IPS DF 4.7 (cell line): Measurements from ENCODE around the gene C5AR2.
A peak's percentile ranks its signal among the peaks of the same experiment; 100 is the strongest.
"Not testable (repeated sequence)": the region's sequence is repeated elsewhere in the genome, so short reads cannot be mapped to it uniquely, and the experiment has no call there.

ENCODE experiments used
- DNase-seq: peaks from one replicate; pipeline ENCODE4 v3.0.0-alpha.2; 2013; ENCODE audit warnings: low spot score; ENCODE audit errors: extremely low read depth

C5AR2 gene

DNA sequence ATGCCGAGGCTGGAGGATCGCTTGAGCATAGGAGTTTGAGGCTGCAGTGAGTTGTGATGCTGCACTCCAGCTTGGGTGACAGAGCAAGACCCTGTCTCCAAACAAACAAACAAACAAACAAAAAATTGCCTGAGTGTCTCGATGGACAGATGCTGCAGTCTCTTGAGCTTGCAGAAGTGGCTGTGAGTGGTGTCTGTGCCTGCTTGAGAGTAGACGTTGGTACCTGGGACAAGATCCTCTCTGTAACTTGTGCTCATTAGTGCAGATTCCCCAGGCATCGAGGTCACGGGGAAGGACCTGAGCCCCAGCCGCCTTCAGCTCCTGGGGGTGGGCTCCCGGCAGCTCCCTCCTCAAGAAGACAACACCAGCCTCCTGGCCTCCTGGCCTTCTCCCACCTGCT is 8.6 kb upstream of the C5AR2 start:
- DNase-seq = no peak

DNA sequence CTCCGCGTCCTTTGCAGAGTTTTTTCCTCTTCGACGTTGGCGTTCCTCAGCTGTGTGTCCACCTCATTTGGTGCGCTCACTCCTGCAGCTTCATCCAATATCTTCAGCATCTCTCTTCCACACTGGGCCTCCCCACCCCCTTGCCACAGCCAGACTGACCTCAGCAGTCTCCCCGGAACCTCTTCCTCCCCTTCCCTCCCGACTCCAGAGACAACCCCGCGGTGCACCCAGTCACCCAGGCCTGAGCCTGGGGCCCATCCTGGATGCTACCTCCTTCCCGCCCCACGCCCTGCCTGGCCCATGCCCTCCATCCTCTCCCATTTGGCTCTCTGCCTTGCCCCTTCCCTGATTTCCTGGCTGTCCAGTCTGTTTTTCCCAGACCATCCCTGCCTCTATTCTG is 8.1 kb upstream of the C5AR2 start:
- DNase-seq = no peak

DNA sequence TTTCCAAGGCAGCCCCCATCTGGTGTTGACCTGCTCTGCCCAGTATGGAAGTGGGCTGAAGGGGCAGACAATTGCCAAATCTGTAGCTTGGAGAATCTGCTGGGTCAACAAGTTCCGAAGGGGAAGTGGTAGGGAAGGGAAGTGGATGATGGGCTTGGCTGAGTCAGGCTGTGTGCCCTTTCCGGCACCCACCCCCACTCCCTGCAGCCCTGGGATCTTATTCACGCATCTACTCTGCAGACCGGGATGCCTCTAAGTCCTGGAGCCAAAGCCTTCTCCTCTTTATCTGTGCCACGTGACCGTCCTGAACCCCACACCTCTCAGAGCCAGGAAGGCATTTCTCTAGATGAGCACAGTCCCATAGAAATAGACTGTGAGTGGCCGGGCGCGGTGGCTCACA is 7.5 kb upstream of the C5AR2 start:
- DNase-seq = no peak

DNA sequence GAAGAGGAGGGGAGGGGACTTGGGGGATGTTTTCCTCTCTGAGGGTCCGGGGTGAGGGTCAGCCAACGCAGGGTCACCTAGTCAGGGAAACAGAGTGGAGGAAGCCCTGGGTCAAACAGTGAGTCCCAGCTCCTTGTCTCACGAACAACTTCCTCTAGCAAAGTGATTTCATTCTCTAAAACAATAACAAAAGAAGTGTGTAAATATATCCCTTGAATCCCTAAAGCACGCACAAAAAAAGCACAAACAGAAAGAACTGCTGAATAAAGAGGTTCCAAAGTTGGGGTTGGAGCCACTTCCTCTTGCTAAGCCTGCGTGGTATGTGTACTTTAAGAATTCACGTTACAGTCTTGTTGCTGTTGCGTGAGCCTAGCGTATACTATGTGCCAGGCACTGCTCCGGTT is 1.5 kb upstream of the C5AR2 start:
- no peak for DNase-seq

DNA sequence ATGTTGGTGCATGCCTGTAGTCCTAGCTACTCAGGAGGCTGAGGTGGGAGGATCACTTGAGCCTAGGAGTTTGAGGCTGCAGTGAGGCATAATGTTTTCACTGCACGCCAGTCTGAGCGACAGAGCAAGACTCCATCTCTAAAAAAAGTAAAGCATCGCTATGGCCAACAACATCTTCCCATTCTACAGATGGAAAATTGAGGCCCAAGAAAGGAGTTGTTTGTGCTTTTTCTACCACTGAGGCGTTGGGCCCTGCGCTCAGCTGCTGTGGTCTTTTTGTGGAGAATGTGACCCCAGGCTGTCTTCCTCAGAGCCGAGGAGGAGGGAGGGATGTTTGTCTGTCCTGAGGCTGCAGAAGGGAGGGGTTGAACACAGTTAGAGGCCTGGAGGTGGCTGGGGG is 485 bp upstream of the C5AR2 start:
- no peak for DNase-seq

DNA sequence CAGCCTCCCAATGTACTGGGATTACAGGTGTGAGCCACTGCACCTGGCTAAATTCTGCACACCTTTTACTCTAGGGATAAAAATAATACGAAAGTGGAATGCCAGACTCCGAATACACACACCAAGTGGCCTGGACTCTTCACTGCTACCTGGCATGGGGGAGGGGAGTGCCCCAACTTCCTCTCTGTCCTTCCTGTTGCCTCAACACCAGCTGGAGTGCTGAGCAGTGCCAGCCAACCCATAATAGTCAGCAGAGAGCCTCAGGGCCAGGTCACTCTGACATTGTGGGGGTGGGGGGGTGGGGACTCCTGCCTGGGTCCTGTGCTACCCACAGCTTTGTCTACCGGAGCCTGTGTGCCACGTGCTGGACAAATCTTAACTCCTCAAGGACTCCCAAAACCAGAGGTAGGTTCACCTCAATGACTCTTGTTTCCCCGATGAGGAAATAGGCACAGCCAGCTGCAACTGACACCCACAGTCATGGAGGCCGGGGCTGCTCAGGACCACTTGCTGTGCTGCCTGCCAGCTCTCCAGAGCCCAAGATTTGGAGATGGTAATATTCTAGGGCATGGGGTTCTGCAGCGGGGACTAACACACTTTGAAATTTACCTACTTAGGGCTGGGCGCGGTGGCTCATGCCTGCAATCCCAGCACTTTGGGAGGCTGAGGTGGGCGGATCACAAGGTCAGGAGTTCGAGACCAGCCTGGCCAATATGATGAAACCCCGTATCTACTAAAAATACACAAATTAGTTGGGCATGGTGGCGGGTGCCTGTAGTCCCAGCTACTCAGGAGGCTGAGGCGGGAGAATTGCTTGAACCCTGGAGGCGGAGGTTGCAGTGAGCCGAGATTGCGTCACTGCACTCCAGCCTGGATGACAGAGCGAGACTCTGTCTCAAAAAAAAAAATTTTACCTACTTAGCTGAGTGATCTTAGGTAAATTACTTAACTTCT is 5.1 kb downstream of the C5AR2 start:
- DNase-seq = not testable (repeated sequence)

DNA sequence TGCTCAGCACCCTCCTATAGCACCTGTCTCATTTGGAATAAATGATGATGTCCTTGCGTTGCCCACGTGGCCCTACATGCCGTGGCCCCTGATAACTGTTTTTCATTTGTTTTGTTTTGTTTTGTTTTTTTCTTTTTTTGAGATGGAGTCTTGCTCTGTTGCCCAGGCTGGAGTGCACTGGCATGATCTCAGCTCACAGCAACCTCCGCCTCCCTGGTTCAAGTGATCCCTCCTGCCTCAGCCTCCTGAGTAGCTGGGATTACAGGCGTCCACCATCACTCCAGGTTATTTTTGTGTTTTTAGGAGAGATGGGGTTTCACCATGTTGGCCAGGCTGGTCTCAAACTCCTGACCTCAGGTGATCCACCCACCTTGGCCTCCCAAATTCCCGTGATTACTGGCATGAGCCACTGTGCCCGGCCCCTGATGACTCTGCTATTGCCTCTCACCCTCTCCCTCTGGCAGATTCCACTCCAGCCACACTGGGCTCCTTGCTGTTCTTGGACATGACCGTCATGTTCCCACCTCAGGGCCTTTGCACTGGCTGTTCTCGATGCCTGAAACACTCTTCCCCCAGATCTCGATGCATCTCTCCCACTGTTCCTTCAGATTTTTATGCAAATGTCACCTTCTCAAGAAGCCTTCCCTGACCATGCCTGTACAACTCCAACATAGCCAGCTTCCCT is 7.4 kb downstream of the C5AR2 start:
- no peak for DNase-seq

DNA sequence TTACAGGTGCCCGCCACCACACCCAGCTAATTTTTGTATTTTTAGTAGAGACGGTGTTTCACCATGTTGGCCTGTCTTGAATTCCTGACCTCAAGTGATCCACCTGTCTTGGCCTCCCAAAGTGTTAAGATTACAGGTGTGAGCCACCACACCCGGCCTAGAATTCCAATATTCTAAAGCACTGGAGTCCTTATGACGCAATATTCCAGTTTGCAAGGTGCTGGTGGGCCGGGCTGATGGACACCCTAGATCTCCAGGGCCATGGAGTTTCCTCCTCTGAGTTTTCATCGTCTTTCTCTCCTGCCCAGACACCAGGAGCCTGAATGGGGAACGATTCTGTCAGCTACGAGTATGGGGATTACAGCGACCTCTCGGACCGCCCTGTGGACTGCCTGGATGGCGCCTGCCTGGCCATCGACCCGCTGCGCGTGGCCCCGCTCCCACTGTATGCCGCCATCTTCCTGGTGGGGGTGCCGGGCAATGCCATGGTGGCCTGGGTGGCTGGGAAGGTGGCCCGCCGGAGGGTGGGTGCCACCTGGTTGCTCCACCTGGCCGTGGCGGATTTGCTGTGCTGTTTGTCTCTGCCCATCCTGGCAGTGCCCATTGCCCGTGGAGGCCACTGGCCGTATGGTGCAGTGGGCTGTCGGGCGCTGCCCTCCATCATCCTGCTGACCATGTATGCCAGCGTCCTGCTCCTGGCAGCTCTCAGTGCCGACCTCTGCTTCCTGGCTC is 8.7 kb downstream of the C5AR2 start:
- no peak for DNase-seq

DNA sequence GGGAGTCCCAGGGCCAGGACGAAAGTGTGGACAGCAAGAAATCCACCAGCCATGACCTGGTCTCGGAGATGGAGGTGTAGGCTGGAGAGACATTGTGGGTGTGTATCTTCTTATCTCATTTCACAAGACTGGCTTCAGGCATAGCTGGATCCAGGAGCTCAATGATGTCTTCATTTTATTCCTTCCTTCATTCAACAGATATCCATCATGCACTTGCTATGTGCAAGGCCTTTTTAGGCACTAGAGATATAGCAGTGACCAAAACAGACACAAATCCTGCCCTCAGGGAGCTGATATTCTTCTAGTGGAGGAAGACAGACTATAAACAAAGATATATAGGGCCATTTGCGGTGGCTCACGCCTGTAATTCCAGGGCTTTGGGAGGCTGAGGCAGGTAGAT is 9.8 kb downstream of the C5AR2 start:
- DNase-seq = no peak

DNA sequence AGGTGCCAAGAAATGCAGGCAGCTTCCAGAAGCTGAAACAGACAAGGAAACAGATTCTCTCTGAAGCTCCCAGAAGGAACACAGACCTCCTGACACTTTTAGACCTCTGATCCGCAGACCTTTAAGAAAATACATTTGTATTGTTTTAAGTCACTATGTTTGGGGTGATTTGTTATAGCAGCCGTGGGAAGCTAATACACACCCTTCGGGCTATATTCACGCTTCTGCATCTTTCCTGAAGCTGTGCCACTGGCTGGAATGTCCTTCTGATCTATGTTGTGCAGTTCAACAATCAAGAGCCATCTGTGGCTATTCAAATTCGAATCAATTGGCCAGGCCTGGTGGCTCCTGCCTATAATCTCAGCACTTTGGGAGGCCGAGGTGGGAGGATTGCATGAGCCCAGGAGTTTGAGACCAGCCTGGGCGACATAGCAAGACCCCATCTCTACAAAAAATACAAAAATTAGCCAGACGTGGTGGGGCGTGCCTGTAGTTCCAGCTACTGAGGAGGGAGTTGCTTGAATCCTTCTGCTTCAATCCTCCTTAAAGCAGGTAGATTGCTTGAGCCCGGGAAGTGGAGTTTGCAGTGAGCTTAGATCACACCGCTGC is 11.3 kb downstream of the C5AR2 start:
- DNase-seq = no peak

DNA sequence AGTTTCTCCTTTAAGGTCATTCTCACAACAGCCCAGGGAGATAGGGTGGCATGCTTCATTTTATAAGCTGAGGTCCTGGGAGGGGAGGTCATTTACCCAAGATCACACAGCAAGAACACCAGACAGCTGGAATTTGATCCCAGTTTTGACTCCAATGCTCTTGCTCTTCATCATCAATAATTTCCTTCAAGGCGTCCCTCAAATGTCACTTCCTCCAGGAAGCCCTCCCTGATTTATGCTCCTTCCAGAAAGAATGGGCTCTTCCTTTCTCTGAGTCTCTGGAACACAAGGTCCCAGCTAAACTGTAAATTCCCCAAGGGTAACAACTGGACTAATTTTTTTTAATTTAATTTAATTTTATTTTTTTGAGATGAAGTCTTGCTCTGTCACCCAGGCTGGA is 12.4 kb downstream of the C5AR2 start:
- no peak for DNase-seq

DNA sequence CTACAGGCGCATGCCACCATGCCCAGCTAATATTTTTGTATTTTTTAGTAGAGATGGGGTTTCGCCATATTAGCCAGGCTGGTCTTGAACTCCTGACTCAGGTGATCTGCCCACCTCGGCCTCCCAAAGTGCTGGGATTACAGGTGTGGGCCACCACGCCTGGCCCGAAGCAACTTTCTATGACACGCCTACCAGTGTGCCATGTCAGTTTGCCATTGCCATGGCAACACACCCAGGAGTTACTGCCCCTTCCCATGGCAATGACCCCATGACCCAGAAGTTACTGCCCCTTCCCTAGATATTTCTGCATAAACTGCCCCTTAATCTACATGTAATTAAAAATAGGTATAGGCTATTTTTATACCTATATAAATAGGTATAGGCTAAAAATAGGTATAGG is 14.0 kb downstream of the C5AR2 start:
- DNase-seq = not testable (repeated sequence)

DNA sequence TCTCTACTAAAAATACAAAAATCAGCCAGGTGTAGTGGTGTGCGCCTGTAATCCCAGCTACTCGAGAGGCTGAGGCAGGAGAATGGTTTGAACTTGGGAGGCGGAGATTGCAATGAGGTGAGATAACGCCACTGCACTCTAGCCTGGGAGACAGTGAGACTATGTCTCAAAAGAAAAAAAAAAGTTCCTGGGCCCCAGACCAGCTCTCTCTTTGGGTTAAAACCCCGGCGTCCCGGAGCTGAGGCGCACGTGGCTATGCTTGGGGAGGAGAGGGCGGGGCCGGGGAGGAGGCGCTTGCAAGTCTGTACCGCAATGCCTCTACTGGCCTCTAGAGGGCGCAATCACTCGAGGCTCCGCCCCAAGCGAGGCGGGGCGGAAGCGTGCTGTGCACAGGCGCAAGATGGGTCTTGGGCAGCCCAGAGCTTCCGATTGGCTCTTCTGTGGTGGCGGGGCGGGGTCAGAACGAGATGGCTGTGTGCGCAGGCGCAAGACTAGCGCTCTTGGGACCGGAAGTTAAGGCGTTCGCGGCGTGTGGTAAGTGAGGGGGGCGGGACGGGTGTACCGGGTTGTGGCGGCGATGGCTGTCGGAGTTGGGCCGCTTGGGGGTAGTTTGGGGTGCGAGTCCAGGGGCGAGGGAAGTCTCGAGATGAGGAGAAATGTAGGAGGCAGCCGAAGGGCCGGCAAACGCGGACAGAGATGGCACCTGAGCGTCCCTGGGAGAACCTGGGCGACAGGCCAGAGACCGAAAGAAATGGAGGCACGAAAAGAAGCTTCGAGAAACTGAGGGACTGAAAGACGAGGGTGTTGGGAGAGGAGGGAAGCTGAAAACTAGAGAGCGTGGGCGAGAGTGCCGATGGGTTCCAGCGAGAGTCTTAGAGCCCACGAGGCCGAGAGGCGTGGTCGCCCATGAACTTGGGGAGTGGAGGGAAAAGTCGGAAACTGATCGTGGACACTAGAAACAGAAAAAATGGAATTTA is 17.1 kb downstream of the C5AR2 start, which contains the start of gene DHX34:
Gene DHX34 (plus strand): TSS at position 497 of the 977 bp plus-strand sequence. CDS start 3,716 bp downstream, outside the sequence.
- DNase-seq = peak; percentile 92

DNA sequence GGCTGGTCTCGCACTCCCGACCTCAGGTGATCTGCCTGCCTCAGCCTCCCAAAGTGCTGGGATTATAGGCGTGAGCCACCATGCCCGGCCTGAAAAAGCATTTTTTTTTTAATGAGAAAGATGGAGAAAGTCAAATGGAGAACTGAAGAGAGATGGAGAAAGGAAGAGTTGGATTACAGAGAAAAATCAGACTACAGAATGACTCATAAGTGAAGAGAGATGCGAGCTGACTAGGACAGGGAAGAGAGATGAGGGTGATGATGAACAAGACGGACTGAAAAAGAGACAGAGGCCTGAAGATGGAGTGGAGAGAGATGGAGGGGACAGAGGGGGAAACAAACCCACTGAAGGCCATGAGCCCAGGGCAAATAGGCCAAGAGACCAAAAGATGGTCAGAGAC is 18.7 kb downstream of the C5AR2 start:
- DNase-seq = no peak

DNA sequence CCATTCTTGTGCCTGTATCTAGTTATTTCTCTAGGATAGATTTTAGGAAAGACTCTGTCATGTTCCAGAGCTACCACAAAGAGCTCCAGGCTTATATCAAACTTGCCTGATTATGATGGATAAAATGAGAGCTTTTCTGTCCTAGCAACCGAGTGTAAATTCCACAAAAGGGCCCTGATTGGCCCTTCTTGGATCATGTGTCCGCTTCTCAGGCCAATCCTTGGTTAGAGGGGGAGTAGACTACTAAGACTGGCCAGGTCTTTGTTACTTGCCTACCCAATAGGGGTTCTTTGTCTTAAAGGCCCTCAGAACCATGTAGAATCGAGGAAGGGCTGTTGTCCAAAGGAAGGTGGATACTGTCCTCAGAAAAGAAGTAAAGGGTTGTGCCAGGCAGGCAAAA is 19.6 kb downstream of the C5AR2 start:
- DNase-seq = no peak

DNA sequence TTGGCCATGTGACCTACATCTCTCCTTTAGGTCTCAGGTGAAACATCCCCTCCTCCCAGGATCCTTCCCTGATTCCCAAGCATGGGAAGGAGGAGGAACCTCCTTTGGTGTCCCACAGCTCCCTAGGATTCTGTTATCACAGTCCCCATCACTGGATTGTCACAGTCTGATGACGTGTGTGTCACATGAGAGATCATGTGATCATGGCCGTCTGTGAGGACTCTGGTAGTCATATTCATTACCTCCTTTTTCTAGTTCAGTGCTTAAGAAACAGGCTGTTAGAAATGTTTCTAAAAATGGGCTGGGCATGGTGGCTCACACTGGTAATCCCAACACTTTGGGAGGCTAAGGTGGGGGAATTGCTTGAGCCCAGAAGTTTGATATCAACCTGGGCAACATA is 20.1 kb downstream of the C5AR2 start:
- DNase-seq = no peak

DNA sequence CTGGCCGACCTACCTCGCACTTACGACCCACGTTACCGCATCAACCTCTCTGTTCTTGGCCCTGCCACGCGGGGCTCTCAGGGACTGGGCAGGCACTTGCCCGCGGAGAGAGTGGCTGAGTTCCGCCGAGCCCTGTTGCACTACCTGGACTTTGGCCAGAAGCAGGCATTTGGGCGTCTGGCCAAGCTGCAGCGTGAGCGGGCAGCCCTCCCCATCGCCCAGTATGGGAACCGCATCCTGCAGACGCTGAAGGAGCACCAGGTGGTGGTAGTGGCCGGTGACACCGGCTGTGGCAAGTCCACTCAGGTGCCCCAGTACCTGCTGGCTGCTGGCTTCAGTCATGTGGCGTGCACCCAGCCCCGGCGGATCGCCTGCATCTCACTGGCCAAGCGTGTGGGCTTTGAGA is 21.3 kb downstream of the C5AR2 start:
- no peak for DNase-seq

DNA sequence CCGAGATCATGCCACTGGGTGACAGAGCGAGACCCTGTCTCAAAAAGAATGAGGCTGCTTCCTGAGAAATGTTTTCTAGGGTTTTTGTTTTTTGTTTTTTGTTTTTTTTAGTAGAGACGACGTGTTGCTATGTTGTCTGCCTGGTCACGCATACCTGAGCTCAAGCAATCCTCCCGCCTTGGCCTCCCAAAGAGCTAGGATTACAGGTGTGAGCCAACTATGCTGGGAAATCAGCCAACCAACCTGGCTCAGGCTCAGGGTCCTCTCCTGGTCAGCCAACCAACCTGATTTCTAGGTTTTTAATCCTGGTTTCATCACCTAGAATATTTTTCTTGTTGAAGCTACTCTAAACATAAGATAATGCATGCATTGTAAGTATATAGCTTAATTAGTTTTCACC is 24.9 kb downstream of the C5AR2 start:
- no peak for DNase-seq

DNA sequence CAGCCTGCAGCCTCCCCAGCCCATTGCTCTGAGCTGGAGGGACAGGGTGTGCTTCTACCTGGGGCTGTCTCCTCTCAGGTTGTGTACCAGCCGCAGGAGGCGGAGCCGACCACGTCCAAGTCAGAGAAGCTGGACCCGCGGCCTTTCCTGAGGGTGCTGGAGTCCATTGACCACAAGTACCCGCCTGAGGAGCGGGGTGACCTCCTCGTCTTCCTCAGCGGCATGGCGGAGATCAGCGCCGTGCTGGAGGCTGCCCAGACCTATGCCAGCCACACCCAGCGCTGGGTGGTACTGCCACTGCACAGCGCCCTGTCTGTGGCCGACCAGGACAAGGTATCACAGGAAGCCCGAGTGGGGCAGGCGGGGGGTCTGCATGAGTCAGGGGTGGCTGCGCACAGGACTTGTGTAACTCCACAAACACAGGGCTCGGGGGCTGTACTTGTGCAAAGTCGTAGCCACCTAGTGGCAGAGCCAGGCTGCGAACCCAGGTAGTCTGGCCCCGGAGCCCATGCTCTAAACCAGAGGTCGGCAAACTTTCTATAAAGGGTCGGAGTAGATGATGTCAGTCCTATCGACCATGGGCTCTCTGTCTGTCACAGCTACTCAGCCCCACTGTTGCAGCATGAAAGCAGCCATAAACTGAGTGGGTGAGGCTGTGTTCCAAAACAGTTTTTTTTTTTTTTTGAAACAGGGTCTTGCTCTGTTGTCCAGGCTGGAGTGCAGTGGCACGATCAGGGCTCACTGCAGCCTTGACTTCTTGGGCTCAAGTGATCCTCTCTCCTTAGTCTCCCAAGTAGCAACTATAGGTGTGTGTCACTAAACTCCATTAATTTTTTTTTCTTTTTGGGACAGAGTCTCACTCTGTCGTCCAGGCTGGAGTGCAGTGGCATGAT is 26.1 kb downstream of the C5AR2 start:
- DNase-seq = no peak
